ENCODE data around the gene KRTAP10-5.
"Not testable (repeated sequence)": the region's sequence is repeated elsewhere in the genome, so short reads cannot be mapped to it uniquely, and the experiment has no call there.

GRCh38 chr21:44627831-44628233, 47.4 kb upstream of the KRTAP10-5 start:
- not testable (repeated sequence) for TF ChIP-seq CTCF (IDR thresholded peaks at IDR 0.05; ENCODE audit: insufficient read depth, low read length); POLR2AphosphoS5 (IDR thresholded peaks at IDR 0.05; ENCODE audit: low read depth); SPI1 (IDR thresholded peaks at IDR 0.05; ENCODE audit: borderline replicate concordance, low read depth); GABPA (IDR thresholded peaks at IDR 0.05; ENCODE audit: low read depth)
- TF ChIP-seq, protein P1, sequence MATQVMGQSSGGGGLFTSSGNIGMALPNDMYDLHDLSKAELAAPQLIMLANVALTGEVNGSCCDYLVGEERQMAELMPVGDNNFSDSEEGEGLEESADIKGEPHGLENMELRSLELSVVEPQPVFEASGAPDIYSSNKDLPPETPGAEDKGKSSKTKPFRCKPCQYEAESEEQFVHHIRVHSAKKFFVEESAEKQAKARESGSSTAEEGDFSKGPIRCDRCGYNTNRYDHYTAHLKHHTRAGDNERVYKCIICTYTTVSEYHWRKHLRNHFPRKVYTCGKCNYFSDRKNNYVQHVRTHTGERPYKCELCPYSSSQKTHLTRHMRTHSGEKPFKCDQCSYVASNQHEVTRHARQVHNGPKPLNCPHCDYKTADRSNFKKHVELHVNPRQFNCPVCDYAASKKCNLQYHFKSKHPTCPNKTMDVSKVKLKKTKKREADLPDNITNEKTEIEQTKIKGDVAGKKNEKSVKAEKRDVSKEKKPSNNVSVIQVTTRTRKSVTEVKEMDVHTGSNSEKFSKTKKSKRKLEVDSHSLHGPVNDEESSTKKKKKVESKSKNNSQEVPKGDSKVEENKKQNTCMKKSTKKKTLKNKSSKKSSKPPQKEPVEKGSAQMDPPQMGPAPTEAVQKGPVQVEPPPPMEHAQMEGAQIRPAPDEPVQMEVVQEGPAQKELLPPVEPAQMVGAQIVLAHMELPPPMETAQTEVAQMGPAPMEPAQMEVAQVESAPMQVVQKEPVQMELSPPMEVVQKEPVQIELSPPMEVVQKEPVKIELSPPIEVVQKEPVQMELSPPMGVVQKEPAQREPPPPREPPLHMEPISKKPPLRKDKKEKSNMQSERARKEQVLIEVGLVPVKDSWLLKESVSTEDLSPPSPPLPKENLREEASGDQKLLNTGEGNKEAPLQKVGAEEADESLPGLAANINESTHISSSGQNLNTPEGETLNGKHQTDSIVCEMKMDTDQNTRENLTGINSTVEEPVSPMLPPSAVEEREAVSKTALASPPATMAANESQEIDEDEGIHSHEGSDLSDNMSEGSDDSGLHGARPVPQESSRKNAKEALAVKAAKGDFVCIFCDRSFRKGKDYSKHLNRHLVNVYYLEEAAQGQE (IDR thresholded peaks at IDR 0.05; ENCODE audit: insufficient replicate concordance, low read depth) = not testable (repeated sequence)

Measured in HL-60 (cell line).